OCI-LY1 (cell line): ENCODE measurements around the gene PTPN14.

Source experiments
- EZH2 ChIP-seq: fragments of 200-600 bp; sonication (generic), shearing (Covaris generic); IDR thresholded peaks from 2 replicates; pipeline ENCODE4 v1.8.0; 2017; ENCODE audit warnings: borderline replicate concordance, mixed run types, mild to moderate bottlenecking, antibody characterized with exemption, low read length, moderate library complexity, mixed read lengths
- TF ChIP-seq, protein P1 (sequence below): fragments of 200-600 bp; sonication (generic), shearing (Covaris generic); IDR thresholded peaks from 2 replicates; pipeline ENCODE4 v1.5.1; 2017; ENCODE audit warnings: mild to moderate bottlenecking, antibody characterized with exemption, low read length, moderate library complexity, mixed read lengths

DNA sequence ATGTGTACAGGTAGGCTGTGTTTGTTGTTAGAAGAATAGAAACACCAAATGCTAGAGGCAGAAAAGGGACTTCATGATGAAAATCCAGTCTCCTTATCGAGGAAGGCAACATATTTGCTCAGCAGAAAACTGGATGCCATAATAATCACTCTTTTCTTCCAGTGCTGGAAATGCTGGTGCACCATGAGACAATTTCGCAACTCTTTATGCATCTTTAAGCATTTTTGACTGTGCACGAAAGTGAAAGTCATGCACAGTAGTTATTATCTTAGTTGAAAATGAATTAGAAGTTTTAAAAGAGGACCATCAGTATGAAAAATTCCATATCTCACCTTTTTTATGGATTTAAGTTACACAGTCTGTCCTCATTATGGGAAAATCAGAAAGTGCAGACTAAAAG, 241.4 kb downstream of the PTPN14 start:
- TF ChIP-seq, protein P1, sequence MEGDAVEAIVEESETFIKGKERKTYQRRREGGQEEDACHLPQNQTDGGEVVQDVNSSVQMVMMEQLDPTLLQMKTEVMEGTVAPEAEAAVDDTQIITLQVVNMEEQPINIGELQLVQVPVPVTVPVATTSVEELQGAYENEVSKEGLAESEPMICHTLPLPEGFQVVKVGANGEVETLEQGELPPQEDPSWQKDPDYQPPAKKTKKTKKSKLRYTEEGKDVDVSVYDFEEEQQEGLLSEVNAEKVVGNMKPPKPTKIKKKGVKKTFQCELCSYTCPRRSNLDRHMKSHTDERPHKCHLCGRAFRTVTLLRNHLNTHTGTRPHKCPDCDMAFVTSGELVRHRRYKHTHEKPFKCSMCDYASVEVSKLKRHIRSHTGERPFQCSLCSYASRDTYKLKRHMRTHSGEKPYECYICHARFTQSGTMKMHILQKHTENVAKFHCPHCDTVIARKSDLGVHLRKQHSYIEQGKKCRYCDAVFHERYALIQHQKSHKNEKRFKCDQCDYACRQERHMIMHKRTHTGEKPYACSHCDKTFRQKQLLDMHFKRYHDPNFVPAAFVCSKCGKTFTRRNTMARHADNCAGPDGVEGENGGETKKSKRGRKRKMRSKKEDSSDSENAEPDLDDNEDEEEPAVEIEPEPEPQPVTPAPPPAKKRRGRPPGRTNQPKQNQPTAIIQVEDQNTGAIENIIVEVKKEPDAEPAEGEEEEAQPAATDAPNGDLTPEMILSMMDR = no peak
- no peak for TF ChIP-seq EZH2
